Thyroid gland (tissue), 4 donors: ENCODE data around the gene DDB1.

Experiments
- POLR2A ChIP-seq, 2 donors: fragments of 450-650 bp; IDR thresholded peaks; one replicate each; pipeline ENCODE4 v1.6.1; 2017; ENCODE audit warnings: antibody characterized with exemption in 2 of 2, mild to moderate bottlenecking in 2 of 2, moderate library complexity in 1 of 2
- TF ChIP-seq, protein P1 (sequence below), 6 experiments: fragments of 200-600 bp in 3 of 6; fragments of 450-650 bp in 3 of 6; sonication (generic) in 3 of 6; IDR thresholded peaks; one replicate each; pipeline ENCODE4 v1.5.1; 2016 to 2019; ENCODE audit warnings: antibody characterized with exemption in 6 of 6, mild to moderate bottlenecking in 2 of 6, inconsistent platforms in 1 of 6, moderate library complexity in 1 of 6

DNA sequence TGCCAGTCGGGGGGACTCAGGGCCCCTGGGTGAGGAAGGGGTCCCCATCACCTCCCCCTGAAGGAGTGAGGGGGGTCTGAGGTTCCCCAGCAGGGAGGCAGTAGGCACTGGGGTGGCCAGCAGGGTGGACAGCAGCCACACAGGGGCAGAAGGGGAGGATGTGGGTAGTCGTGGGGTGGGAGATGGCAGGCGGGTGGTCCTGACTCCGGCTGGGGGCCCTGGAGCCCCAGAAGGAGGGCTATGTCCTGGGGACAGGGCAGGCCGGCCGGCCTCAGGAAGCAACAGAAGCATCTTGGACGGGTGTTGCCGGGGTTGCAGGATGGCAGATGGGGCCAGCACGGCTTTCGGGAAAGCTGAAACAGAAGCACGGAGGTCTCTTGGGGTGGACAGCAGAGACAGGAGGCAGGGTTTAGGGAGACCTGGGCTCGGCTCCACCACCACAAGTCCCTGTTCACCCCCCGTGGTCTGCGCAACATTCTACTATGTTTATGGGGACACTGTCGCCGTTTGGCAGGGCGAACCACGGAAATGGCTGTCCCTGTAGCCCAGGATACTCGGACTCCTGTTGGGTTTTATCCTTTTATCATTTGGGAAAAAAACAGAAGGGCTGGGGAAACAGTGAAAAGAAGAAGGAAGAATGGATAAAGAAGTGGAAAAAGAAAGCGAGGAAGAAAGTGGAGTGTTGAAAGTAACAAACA is 51.9 kb downstream of the DDB1 start:
- TF ChIP-seq, protein P1, sequence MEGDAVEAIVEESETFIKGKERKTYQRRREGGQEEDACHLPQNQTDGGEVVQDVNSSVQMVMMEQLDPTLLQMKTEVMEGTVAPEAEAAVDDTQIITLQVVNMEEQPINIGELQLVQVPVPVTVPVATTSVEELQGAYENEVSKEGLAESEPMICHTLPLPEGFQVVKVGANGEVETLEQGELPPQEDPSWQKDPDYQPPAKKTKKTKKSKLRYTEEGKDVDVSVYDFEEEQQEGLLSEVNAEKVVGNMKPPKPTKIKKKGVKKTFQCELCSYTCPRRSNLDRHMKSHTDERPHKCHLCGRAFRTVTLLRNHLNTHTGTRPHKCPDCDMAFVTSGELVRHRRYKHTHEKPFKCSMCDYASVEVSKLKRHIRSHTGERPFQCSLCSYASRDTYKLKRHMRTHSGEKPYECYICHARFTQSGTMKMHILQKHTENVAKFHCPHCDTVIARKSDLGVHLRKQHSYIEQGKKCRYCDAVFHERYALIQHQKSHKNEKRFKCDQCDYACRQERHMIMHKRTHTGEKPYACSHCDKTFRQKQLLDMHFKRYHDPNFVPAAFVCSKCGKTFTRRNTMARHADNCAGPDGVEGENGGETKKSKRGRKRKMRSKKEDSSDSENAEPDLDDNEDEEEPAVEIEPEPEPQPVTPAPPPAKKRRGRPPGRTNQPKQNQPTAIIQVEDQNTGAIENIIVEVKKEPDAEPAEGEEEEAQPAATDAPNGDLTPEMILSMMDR (IDR thresholded peaks at IDR 0.05), result no peak
- TF ChIP-seq POLR2A (IDR thresholded peaks at IDR 0.05), result no peak
